Measurements from ENCODE around the gene RUNX2.

Gene RUNX2

GRCh38 chr6:45371924-45372573 lies 43.9 kb downstream of the RUNX2 start:
- TF ChIP-seq FOXM1 (IDR thresholded peaks at IDR 0.05; ENCODE audit: borderline replicate concordance, low read depth) (no peak), RAD21 (IDR thresholded peaks at IDR 0.05; ENCODE audit: low read depth) (no peak), CEBPB (IDR thresholded peaks at IDR 0.05) (no peak), TAF1 (IDR thresholded peaks at IDR 0.05; ENCODE audit: low read depth) (no peak), TEAD4 (IDR thresholded peaks at IDR 0.05) (no peak), CREB1 (IDR thresholded peaks at IDR 0.05; ENCODE audit: low read depth) (no peak), NFIC (IDR thresholded peaks at IDR 0.05) (no peak), ZBTB7A (IDR thresholded peaks at IDR 0.05; ENCODE audit: low read depth) (no peak), EP300 (IDR thresholded peaks at IDR 0.05; ENCODE audit: borderline replicate concordance) (no peak), YY1 (IDR thresholded peaks at IDR 0.05; ENCODE audit: low read depth) (no peak), TCF12 (IDR thresholded peaks at IDR 0.05; ENCODE audit: low read depth) (no peak), EGR1 (IDR thresholded peaks at IDR 0.05) (no peak)
- TF ChIP-seq, protein P1, sequence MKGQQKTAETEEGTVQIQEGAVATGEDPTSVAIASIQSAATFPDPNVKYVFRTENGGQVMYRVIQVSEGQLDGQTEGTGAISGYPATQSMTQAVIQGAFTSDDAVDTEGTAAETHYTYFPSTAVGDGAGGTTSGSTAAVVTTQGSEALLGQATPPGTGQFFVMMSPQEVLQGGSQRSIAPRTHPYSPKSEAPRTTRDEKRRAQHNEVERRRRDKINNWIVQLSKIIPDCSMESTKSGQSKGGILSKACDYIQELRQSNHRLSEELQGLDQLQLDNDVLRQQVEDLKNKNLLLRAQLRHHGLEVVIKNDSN (IDR thresholded peaks at IDR 0.05), result no peak
- TF ChIP-seq, protein P2, sequence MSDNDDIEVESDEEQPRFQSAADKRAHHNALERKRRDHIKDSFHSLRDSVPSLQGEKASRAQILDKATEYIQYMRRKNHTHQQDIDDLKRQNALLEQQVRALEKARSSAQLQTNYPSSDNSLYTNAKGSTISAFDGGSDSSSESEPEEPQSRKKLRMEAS (IDR thresholded peaks at IDR 0.05), result no peak
- TF ChIP-seq, protein P3, sequence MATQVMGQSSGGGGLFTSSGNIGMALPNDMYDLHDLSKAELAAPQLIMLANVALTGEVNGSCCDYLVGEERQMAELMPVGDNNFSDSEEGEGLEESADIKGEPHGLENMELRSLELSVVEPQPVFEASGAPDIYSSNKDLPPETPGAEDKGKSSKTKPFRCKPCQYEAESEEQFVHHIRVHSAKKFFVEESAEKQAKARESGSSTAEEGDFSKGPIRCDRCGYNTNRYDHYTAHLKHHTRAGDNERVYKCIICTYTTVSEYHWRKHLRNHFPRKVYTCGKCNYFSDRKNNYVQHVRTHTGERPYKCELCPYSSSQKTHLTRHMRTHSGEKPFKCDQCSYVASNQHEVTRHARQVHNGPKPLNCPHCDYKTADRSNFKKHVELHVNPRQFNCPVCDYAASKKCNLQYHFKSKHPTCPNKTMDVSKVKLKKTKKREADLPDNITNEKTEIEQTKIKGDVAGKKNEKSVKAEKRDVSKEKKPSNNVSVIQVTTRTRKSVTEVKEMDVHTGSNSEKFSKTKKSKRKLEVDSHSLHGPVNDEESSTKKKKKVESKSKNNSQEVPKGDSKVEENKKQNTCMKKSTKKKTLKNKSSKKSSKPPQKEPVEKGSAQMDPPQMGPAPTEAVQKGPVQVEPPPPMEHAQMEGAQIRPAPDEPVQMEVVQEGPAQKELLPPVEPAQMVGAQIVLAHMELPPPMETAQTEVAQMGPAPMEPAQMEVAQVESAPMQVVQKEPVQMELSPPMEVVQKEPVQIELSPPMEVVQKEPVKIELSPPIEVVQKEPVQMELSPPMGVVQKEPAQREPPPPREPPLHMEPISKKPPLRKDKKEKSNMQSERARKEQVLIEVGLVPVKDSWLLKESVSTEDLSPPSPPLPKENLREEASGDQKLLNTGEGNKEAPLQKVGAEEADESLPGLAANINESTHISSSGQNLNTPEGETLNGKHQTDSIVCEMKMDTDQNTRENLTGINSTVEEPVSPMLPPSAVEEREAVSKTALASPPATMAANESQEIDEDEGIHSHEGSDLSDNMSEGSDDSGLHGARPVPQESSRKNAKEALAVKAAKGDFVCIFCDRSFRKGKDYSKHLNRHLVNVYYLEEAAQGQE (IDR thresholded peaks at IDR 0.05; ENCODE audit: low read depth), result no peak

GRCh38 chr6:45375449-45375848 lies 47.3 kb downstream of the RUNX2 start:
- TF ChIP-seq YY1 (IDR thresholded peaks at IDR 0.05; ENCODE audit: low read depth) (no peak), EP300 (IDR thresholded peaks at IDR 0.05; ENCODE audit: borderline replicate concordance) (no peak), ZBTB7A (IDR thresholded peaks at IDR 0.05; ENCODE audit: low read depth) (no peak), FOXM1 (IDR thresholded peaks at IDR 0.05; ENCODE audit: borderline replicate concordance, low read depth) (no peak), TAF1 (IDR thresholded peaks at IDR 0.05; ENCODE audit: low read depth) (no peak), TEAD4 (IDR thresholded peaks at IDR 0.05) (no peak), RAD21 (IDR thresholded peaks at IDR 0.05; ENCODE audit: low read depth) (no peak)
- TF ChIP-seq, protein P1 (IDR thresholded peaks at IDR 0.05), result no peak

DNA sequence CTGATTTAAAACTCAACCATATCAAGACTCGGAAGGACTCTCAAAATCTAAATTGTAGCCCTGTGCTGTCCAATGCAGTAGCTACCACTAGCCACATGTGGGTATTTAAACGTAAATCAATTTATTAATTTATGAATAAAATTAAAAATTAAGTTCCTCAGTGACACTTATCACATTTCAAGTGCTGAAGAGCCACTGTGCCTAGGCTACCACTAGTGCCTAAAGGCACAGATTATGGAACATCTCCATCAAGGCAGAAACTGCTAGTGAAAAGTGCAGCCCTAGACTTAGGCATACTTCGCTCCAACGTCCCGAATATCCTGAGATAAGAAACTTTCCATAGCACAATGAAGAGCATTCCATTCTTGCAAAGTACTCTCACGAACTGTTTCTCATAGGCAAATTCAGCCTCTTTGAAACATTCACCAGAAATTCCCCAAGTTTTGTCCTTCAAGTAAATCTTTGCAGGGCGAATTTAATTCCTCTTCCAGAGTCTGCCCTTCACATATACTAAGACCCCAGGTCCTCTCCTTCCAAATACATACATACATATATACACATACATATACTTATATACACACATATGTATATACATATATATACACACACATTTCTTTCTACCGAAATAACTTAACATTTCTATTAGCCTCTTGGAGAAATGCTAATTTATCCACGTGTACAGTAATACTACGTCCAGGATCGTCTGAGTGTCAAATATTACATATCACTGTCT lies 48.3 kb downstream of the RUNX2 start:
- TF ChIP-seq FOXM1 (IDR thresholded peaks at IDR 0.05; ENCODE audit: borderline replicate concordance, low read depth) (no peak), YY1 (IDR thresholded peaks at IDR 0.05; ENCODE audit: low read depth) (no peak), EP300 (IDR thresholded peaks at IDR 0.05; ENCODE audit: borderline replicate concordance) (no peak), TCF12 (IDR thresholded peaks at IDR 0.05; ENCODE audit: low read depth) (no peak), CEBPB (IDR thresholded peaks at IDR 0.05) (no peak), NFIC (IDR thresholded peaks at IDR 0.05) (no peak)
- TF ChIP-seq, protein P3 (IDR thresholded peaks at IDR 0.05; ENCODE audit: low read depth), result no peak

GRCh38 chr6:45377043-45377553 lies 49.0 kb downstream of the RUNX2 start:
- TF ChIP-seq ZBTB7A (IDR thresholded peaks at IDR 0.05; ENCODE audit: low read depth) (peak; percentile 76; the same call in 1 of the 2 replicates), EP300 (IDR thresholded peaks at IDR 0.05; ENCODE audit: borderline replicate concordance) (no peak), CEBPB (IDR thresholded peaks at IDR 0.05) (no peak), TCF12 (IDR thresholded peaks at IDR 0.05; ENCODE audit: low read depth) (no peak), FOXM1 (IDR thresholded peaks at IDR 0.05; ENCODE audit: borderline replicate concordance, low read depth) (no peak)
- TF ChIP-seq, protein P2 (IDR thresholded peaks at IDR 0.05), result no peak

DNA sequence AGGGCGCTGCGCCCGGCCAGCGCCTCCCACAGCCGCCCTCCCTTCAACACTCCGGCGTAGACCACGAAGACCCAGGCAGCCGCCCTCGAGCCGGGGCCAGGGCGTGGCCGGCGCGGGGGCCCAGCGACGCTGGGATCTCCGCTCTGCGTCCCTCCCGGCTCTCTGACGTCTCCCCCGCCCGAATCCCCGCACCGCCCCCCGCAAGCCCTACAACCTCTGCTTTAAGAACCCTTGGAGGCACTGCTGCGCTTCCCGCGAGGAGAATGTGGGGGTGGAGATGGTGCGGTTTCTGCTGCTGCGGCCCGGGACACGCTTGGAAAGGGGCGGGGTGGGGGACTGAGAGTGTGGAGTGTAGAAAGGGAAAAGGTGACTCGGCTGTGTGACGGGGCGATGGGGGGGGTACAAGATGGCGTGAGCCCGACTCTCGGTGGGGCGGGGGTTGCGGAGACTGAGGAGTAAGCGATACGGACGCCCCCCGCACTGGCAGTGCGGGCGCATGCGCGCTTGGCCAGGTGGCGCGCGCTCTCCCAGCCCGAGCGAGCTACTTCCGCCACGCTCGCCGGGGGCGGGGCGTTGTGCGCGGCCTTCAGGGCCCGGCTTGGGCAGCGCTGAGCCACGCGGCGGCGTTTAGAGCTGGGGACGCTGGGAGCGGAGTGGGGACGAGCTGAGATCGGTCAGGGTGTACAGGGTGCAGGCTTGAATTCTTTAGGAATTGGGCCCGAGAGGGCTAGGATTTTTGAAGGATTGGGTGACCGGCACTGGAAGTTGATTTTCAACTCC lies 49.6 kb downstream of the RUNX2 start, which contains the start of gene SUPT3H:
Gene SUPT3H, minus strand, starts transcription at position 381 of the 780 bp plus-strand sequence.
- peak; percentile 41; the same call in 1 of the 2 replicates for TF ChIP-seq ZBTB7A (IDR thresholded peaks at IDR 0.05; ENCODE audit: low read depth)
- TF ChIP-seq, protein P2 (IDR thresholded peaks at IDR 0.05), result peak; percentile 94
- TF ChIP-seq FOXM1 (IDR thresholded peaks at IDR 0.05; ENCODE audit: borderline replicate concordance, low read depth), result no peak
- no peak for TF ChIP-seq EP300 (IDR thresholded peaks at IDR 0.05; ENCODE audit: borderline replicate concordance)
- TF ChIP-seq, protein P3 (IDR thresholded peaks at IDR 0.05; ENCODE audit: low read depth), result no peak
- TF ChIP-seq CEBPB (IDR thresholded peaks at IDR 0.05), result no peak
- no peak for TF ChIP-seq CREB1 (IDR thresholded peaks at IDR 0.05; ENCODE audit: low read depth)
- TF ChIP-seq TEAD4 (IDR thresholded peaks at IDR 0.05), result no peak
- peak; percentile 85 for TF ChIP-seq YY1 (IDR thresholded peaks at IDR 0.05; ENCODE audit: low read depth)
- no peak for TF ChIP-seq EGR1 (IDR thresholded peaks at IDR 0.05)
- TF ChIP-seq RAD21 (IDR thresholded peaks at IDR 0.05; ENCODE audit: low read depth), result peak; percentile 26; the same call in 1 of the 2 replicates
- TF ChIP-seq NFIC (IDR thresholded peaks at IDR 0.05), result no peak
- peak; percentile 23; the same call in 1 of the 2 replicates for TF ChIP-seq TCF12 (IDR thresholded peaks at IDR 0.05; ENCODE audit: low read depth)
- TF ChIP-seq, protein P1 (IDR thresholded peaks at IDR 0.05), result peak; percentile 59
- TF ChIP-seq TAF1 (IDR thresholded peaks at IDR 0.05; ENCODE audit: low read depth), result peak; percentile 63
